ENCODE results near the gene FRMD4A. TPM values are rescaled to one million over a fixed set of nuclear protein-coding genes. Genes with fewer than 3 reads are reported as not detected.

Gene FRMD4A
- total RNA-seq, 4 donors from 2014 or later: 4.0 to 12.7 (median 5.6) TPM

- no peak overlapping the region for H3K4me3 ChIP-seq
- no peaks in the 10 kb centered on the region for H3K27me3 ChIP-seq
- 46 to 56% methylated on average over 8 to 9 of the region's 9 CpGs for WGBS, 2 donors (ENCODE audit: low coverage in 1 of 2)
- peak overlapping the region; percentile 2 to 66 (median 37) for H3K27ac ChIP-seq
- H3K36me3 ChIP-seq: no peaks in the 10 kb centered on the region
- in situ Hi-C loops (cut with MboI; ENCODE audit: low pct_ligation_motif_present in 1 of 4, low pct_unique_long_range_greater_than_20kb in 1 of 4, low sequenced_read_pairs in 3 of 4) (no loop called here), intact Hi-C loops (cut with DNase I; ENCODE audit: low total_unique reads) (no loop called here)
- H3K9me3 ChIP-seq: no peaks in the 10 kb centered on the region
- no peak for TF ChIP-seq EP300 (IDR thresholded peaks at IDR 0.05; ENCODE audit: low read depth)
- TF ChIP-seq POLR2A (IDR thresholded peaks at IDR 0.05): no peak
- no peak for TF ChIP-seq POLR2AphosphoS5 (IDR thresholded peaks at IDR 0.05)
- TF ChIP-seq CTCF (IDR thresholded peaks at IDR 0.05): no peak
- H3K4me1 ChIP-seq: peaks cover 0 to 12% (median 3%) of the 10 kb centered on the region in 4 donors
- DNase-seq: no peak
These were observed 289.7 kb downstream of the FRMD4A start for GRCh38 chr10:14040787-14041631.

GRCh38 chr10:14039968-14040668 lies 290.6 kb downstream of the FRMD4A start:
- TF ChIP-seq POLR2A (IDR thresholded peaks at IDR 0.05): no peak
- no peak for TF ChIP-seq CTCF (IDR thresholded peaks at IDR 0.05)
- TF ChIP-seq EP300 (IDR thresholded peaks at IDR 0.05; ENCODE audit: low read depth): no peak
- no peak for TF ChIP-seq POLR2AphosphoS5 (IDR thresholded peaks at IDR 0.05)
- in situ Hi-C loops (cut with MboI; ENCODE audit: low pct_ligation_motif_present in 1 of 4, low pct_unique_long_range_greater_than_20kb in 1 of 4, low sequenced_read_pairs in 3 of 4) (no loop called here), intact Hi-C loops (cut with DNase I; ENCODE audit: low total_unique reads) (no loop called here)
- Histone ChIP-seq H3K9me3 (no peaks in the 10 kb centered on the region), H3K27ac (peak overlapping the region; percentile 11 to 66 (median 37)), H3K27me3 (no peaks in the 10 kb centered on the region), H3K4me3 (no peak overlapping the region), H3K36me3 (no peaks in the 10 kb centered on the region), H3K4me1 (peaks cover 0 to 12% (median 3%) of the 10 kb centered on the region in 4 donors)
- no peak for DNase-seq
- 74% methylated on average over 4 of the region's 4 CpGs; no CpG with 5 or more reads in 1 of the 2 donors for WGBS, 2 donors (ENCODE audit: low coverage in 1 of 2)

GRCh38 chr10:14036233-14036632 lies 294.5 kb downstream of the FRMD4A start:
- in situ Hi-C loops (cut with MboI; ENCODE audit: low pct_ligation_motif_present in 1 of 4, low pct_unique_long_range_greater_than_20kb in 1 of 4, low sequenced_read_pairs in 3 of 4) (no loop called here), intact Hi-C loops (cut with DNase I; ENCODE audit: low total_unique reads) (no loop called here)
- WGBS, 2 donors (ENCODE audit: low coverage in 1 of 2): 67 to 71% methylated on average over 5 to 7 of the region's 7 CpGs
- H3K4me1 ChIP-seq: peaks cover 0 to 8% (median 3%) of the 10 kb centered on the region in 4 donors
- H3K9me3 ChIP-seq: no peaks in the 10 kb centered on the region
- H3K27ac ChIP-seq: no peak overlapping the region
- TF ChIP-seq POLR2AphosphoS5 (IDR thresholded peaks at IDR 0.05) (no peak), POLR2A (IDR thresholded peaks at IDR 0.05) (no peak), EP300 (IDR thresholded peaks at IDR 0.05; ENCODE audit: low read depth) (no peak), CTCF (IDR thresholded peaks at IDR 0.05) (no peak)
- no peak for DNase-seq
- H3K4me3 ChIP-seq: no peak overlapping the region
- no peaks in the 10 kb centered on the region for H3K36me3 ChIP-seq
- no peaks in the 10 kb centered on the region for H3K27me3 ChIP-seq

GRCh38 chr10:14035506-14035905 lies 295.2 kb downstream of the FRMD4A start:
- no peaks in the 10 kb centered on the region for H3K27me3 ChIP-seq
- H3K36me3 ChIP-seq: no peaks in the 10 kb centered on the region
- peaks cover 0 to 2% (median under 1%) of the 10 kb centered on the region in 4 donors for H3K4me1 ChIP-seq
- in situ Hi-C loops (cut with MboI; ENCODE audit: low pct_ligation_motif_present in 1 of 4, low pct_unique_long_range_greater_than_20kb in 1 of 4, low sequenced_read_pairs in 3 of 4) (no loop called here), intact Hi-C loops (cut with DNase I; ENCODE audit: low total_unique reads) (no loop called here)
- no peak overlapping the region for H3K4me3 ChIP-seq
- DNase-seq: no peak
- 54 to 86% methylated on average over 6 of the region's 6 CpGs for WGBS, 2 donors (ENCODE audit: low coverage in 1 of 2)
- H3K27ac ChIP-seq: no peak overlapping the region
- H3K9me3 ChIP-seq: no peaks in the 10 kb centered on the region
- TF ChIP-seq POLR2AphosphoS5 (IDR thresholded peaks at IDR 0.05) (no peak), POLR2A (IDR thresholded peaks at IDR 0.05) (no peak), CTCF (IDR thresholded peaks at IDR 0.05) (no peak), EP300 (IDR thresholded peaks at IDR 0.05; ENCODE audit: low read depth) (no peak)
